GM10266 (cell line): ENCODE results near the gene TOX2.

Experiments used
- DNase-seq: peaks from one replicate; pipeline ENCODE4 v3.0.0; 2012; ENCODE audit errors: extremely low spot score
- CTCF ChIP-seq: IDR thresholded peaks from 2 replicates; pipeline ENCODE4 v1.5.1; 2012; ENCODE audit warnings: mild to moderate bottlenecking, low read depth; ENCODE audit not compliant: control insufficient read depth, insufficient read depth; ENCODE audit errors: missing control alignments

The TOX2 gene

DNA sequence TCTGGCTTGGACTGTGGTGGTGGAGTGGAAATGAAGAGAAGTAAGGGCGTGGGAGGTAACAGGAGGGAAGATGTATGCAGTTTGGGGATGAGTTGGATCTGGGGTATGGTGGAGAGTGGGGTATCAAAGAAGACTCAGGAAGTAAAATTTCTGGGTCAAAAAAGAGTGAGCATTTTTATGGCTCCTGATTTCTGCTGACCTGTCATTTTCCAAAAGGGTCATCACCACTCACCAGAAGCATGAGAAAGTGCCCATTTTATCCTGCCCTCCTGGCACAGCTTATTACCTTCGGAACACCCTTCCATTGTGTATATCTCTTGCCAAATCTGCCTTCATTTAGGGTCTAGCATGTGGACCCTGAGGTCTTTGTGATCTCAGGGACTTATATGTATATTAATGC is 17.3 kb downstream of the TOX2 start:
- no peak for DNase-seq
- TF ChIP-seq CTCF: no peak

DNA sequence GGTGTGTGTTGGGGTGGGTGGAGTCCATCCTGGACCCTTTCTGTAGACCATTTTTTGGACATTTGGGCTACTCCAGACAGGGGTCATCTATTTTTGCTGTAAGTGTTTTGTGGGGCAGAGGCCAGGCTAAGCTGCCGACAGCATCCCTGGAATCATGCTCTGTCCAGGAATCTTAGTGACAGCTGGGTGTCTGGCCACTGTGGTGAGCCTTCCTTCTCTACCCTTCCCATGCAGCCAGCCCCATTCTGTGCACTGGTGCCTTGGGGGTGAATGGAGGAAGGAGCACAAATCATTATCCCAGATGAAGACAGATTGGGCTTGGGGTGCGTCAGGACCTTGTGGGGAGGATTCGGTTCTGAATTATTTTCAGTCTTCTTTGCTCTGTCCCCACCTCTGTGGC is 20.2 kb downstream of the TOX2 start:
- DNase-seq: no peak
- TF ChIP-seq CTCF: no peak

- no peak for TF ChIP-seq CTCF
- DNase-seq: no peak
These were observed 21.6 kb downstream of the TOX2 start for GRCh38 chr20:43936104-43936770.

DNA sequence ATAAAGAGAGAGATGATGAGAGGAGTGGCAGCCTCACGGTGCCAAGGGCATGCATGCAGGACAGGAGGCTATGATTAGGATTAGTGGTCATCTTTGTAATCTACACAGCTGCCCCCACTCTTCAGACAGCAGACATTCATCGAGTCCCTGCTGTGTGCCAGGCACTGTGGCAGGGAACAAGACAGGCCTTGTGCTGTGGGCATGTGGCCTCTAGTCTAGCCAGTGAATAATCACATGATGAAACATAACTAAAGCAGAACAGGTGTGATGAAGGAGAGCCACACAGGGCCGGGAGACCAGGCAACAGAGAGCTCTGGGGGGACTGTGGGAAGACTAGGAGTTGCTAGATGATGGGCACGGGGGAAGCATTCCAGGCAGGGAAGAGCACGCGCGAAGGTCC is 22.2 kb downstream of the TOX2 start:
- DNase-seq: no peak
- no peak for TF ChIP-seq CTCF

- no peak for TF ChIP-seq CTCF
- no peak for DNase-seq
These were observed 22.9 kb downstream of the TOX2 start for GRCh38 chr20:43937591-43937990.

- DNase-seq: no peak
- no peak for TF ChIP-seq CTCF
These were observed 23.5 kb downstream of the TOX2 start for GRCh38 chr20:43938017-43938655.
